ENCODE data around the gene SYTL4. TPM values are rescaled to one million over a fixed set of nuclear protein-coding genes. Genes with fewer than 3 reads are reported as not detected.

Gene SYTL4
- total and polyA plus RNA-seq, 2 of the 8 experiments (the other 6 are each of a cell fraction or from before 2014, with no cell fraction given), result 0.11 TPM

GRCh38 chrX:100650841-100651240 lies 81.1 kb downstream of the SYTL4 start (continued):
- no peak for TF ChIP-seq SP1 (IDR thresholded peaks at IDR 0.05; ENCODE audit: low read depth, low read length)
- no peak for TF ChIP-seq ASH2L (IDR thresholded peaks at IDR 0.05; ENCODE audit: low read length)
- no peak for TF ChIP-seq POLR2AphosphoS5 (IDR thresholded peaks at IDR 0.05; ENCODE audit: low read depth, low read length)
- no peak for TF ChIP-seq TEAD4 (IDR thresholded peaks at IDR 0.05; ENCODE audit: low read depth, low read length)
- TF ChIP-seq NANOG (IDR thresholded peaks at IDR 0.05; ENCODE audit: insufficient read depth, low read depth, low read length, poor library complexity, severe bottlenecking), result no peak
- TF ChIP-seq RAD21 (IDR thresholded peaks at IDR 0.05 in 1 of 2, conservative IDR thresholded peaks at IDR 0.05 in 1 of 2; ENCODE audit: low read depth in 2 of 2, low read length in 2 of 2), result no peak
